Fibroblast of skin of right biceps (primary cell): ENCODE measurements around the gene GRK6.

Source experiments
- DNase-seq: peaks from one replicate; pipeline ENCODE4 v3.0.0-alpha.2; 2013

GRK6 gene

GRCh38 chr5:177427211-177427822, 841 bp downstream of the GRK6 start:
- no peak for DNase-seq

- no peak for DNase-seq
These were observed 1.6 kb downstream of the GRK6 start for GRCh38 chr5:177427919-177428573.

GRCh38 chr5:177428574-177429217, 2.2 kb downstream of the GRK6 start:
- DNase-seq, result no peak

- no peak for DNase-seq
These were observed 3.0 kb downstream of the GRK6 start for GRCh38 chr5:177429248-177430040.

GRCh38 chr5:177430140-177430951, 3.9 kb downstream of the GRK6 start:
- DNase-seq, result no peak

- DNase-seq, result no peak
These were observed 4.5 kb downstream of the GRK6 start for GRCh38 chr5:177430972-177431316.

- DNase-seq, result no peak
These were observed 5.1 kb downstream of the GRK6 start for GRCh38 chr5:177431317-177432142.

- no peak for DNase-seq
These were observed 5.8 kb downstream of the GRK6 start for GRCh38 chr5:177432143-177432838.

- no peak for DNase-seq
These were observed 6.6 kb downstream of the GRK6 start for GRCh38 chr5:177432839-177433657.

- no peak for DNase-seq
These were observed 7.3 kb downstream of the GRK6 start for GRCh38 chr5:177433658-177434217.

GRCh38 chr5:177434437-177434836, 8.0 kb downstream of the GRK6 start:
- DNase-seq, result no peak

- no peak for DNase-seq
These were observed 8.7 kb downstream of the GRK6 start for GRCh38 chr5:177434942-177435738.

GRCh38 chr5:177435847-177436536, 9.5 kb downstream of the GRK6 start:
- DNase-seq, result no peak

- no peak for DNase-seq
These were observed 11.1 kb downstream of the GRK6 start for GRCh38 chr5:177437623-177438022.

- no peak for DNase-seq
These were observed 12.0 kb downstream of the GRK6 start for GRCh38 chr5:177438468-177438867.

- DNase-seq, result no peak
These were observed 13.1 kb downstream of the GRK6 start for GRCh38 chr5:177439518-177440053.

- no peak for DNase-seq
These were observed 13.9 kb downstream of the GRK6 start for GRCh38 chr5:177440211-177440989.
